Body of pancreas (tissue), 4 donors: ENCODE data around the gene ALPP. TPM values are rescaled to one million over a fixed set of nuclear protein-coding genes. Genes with fewer than 3 reads are reported as not detected.

Experiments used
- ATAC-seq: fragments of 150-250 bp; one replicate; pipeline ENCODE4 v1.9.1; 2016
- DNase-seq, 4 donors: peaks; one replicate each; pipeline ENCODE4 v3.0.0-alpha.2; 2019
- H3K27ac ChIP-seq, 4 donors: fragments of 200-600 bp; sonication (generic); 1 replicate in 3 of 4; 2 replicates in 1 of 4; pipeline versions ENCODE4 v1.5.1 to v1.6.1; 2016 to 2019; ENCODE audit warnings: mild to moderate bottlenecking in 1 of 4, mixed read lengths in 1 of 4, moderate library complexity in 1 of 4
- H3K27me3 ChIP-seq, 2 donors: fragments of 200-600 bp; sonication (generic); one replicate each; pipeline ENCODE4 v1.6.0; 2016; ENCODE audit warnings: mild to moderate bottlenecking in 1 of 2
- H3K36me3 ChIP-seq, 2 donors: fragments of 200-600 bp; sonication (generic); replicated peaks in 1 of 2; 2 replicates each; pipeline ENCODE4 v1.5.1; 2016; ENCODE audit warnings: low read depth in 2 of 2; ENCODE audit not compliant: insufficient read depth in 1 of 2
- H3K4me1 ChIP-seq: fragments of 200-600 bp; sonication (generic); one replicate; pipeline ENCODE4 v1.6.0; 2016
- H3K4me3 ChIP-seq, 2 donors: fragments of 200-600 bp; sonication (generic); 1 replicate in 1 of 2; 2 replicates in 1 of 2; pipeline ENCODE4 v1.5.1; 2016 to 2019
- H3K9me3 ChIP-seq, 3 donors: fragments of 200-600 bp; sonication (generic); 1 replicate in 2 of 3; 2 replicates in 1 of 3; pipeline ENCODE4 v1.5.1; 2016
- POLR2A ChIP-seq, 3 donors: fragments of 450-650 bp; IDR thresholded peaks; one replicate each; pipeline ENCODE4 v1.6.1; 2016; ENCODE audit warnings: antibody characterized with exemption in 3 of 3, mild to moderate bottlenecking in 2 of 3
- WGBS, 2 donors: methylation state at CpG; one replicate each; pipeline ENCODE4 v1.1.5; 2017; 5-methylcytosine and 5-hydroxymethylcytosine counted together
- intact Hi-C: fragments of 100-400 bp; cut with DNase I; formaldehyde crosslinking; loops from one replicate; pipeline ENCODE4 v1.15.1; 2023
- total RNA-seq, 2 donors: library from RNA; depleted of rRNA; stranded (reverse); fragments of >200 nt; gene quantifications; one replicate each; pipeline ENCODE4 v1.1.0, GENCODE V29; 2016
- TF ChIP-seq, protein P1 (sequence below), 7 experiments: fragments of 450-650 bp in 4 of 7; fragments of 200-600 bp in 3 of 7; sonication (generic) in 3 of 7; IDR thresholded peaks; one replicate each; pipeline ENCODE4 v1.5.1; 2016 to 2019; ENCODE audit warnings: antibody characterized with exemption in 7 of 7

Gene ALPP
- total RNA-seq, 2 donors from 2014 or later: 0.52 TPM; not detected in 1

DNA sequence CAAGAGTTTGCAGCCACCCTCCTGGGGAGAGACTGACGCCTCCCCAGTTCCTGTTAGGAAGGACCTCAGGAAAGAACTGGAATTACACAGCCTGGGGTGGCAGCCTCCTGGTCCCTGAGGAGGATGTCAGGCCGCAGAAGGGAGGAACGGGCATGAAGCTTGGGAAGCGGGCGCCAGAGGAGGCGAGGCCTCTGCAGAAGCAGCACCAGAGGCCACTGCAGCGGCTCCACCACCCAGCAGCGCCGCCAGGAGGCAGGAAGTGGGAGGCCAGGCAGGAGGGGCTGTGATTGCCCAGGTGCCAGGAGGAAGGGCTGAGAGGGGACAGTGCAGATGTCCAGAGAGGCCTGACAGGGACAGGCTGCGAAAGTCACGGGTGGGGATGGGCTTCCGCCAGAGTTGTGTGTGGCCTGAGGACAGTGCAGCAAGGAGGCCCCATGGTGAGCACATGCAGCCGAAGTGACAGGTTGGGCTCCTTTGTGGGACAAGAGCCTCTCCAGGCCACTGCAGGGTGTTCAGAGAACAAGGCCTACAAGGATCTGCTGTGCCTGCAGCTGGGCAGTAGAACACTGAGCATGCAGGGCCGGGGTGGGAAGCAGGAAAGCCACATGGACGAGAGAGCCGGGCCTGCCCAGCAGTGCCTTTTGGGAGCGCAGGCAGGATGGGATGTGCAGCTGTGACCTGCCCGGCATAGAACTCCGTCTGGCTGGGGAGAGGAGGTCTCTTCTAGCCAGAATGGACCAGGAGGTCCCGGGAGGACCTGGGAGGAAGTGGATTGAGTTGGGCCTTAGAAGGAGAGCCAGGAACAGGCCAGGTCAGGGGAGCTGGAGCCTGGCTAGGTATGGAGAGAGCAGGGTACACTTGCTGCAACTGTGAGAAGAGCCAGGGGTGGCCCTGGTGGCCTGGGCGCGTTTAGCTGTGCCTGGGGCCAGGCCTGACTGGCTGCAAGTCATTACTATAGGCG lies 39.1 kb upstream of the ALPP start:
- TF ChIP-seq POLR2A (IDR thresholded peaks at IDR 0.05): no peak
- TF ChIP-seq, protein P1, sequence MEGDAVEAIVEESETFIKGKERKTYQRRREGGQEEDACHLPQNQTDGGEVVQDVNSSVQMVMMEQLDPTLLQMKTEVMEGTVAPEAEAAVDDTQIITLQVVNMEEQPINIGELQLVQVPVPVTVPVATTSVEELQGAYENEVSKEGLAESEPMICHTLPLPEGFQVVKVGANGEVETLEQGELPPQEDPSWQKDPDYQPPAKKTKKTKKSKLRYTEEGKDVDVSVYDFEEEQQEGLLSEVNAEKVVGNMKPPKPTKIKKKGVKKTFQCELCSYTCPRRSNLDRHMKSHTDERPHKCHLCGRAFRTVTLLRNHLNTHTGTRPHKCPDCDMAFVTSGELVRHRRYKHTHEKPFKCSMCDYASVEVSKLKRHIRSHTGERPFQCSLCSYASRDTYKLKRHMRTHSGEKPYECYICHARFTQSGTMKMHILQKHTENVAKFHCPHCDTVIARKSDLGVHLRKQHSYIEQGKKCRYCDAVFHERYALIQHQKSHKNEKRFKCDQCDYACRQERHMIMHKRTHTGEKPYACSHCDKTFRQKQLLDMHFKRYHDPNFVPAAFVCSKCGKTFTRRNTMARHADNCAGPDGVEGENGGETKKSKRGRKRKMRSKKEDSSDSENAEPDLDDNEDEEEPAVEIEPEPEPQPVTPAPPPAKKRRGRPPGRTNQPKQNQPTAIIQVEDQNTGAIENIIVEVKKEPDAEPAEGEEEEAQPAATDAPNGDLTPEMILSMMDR (IDR thresholded peaks at IDR 0.05): no peak
- Histone ChIP-seq H3K4me1 (no peaks in the 10 kb centered on the region), H3K4me3 (no peak overlapping the region), H3K27me3 (no peaks in the 10 kb centered on the region), H3K27ac (no peak overlapping the region), H3K9me3 (no peaks in the 10 kb centered on the region), H3K36me3 (no peaks in the 10 kb centered on the region)
- DNase-seq: peak in 1 of 4 donors; percentile 4
- 87 to 89% methylated on average over 23 of the region's 23 CpGs for WGBS, 2 donors
- ATAC-seq: no peak
- intact Hi-C loops: no loop called here

DNA sequence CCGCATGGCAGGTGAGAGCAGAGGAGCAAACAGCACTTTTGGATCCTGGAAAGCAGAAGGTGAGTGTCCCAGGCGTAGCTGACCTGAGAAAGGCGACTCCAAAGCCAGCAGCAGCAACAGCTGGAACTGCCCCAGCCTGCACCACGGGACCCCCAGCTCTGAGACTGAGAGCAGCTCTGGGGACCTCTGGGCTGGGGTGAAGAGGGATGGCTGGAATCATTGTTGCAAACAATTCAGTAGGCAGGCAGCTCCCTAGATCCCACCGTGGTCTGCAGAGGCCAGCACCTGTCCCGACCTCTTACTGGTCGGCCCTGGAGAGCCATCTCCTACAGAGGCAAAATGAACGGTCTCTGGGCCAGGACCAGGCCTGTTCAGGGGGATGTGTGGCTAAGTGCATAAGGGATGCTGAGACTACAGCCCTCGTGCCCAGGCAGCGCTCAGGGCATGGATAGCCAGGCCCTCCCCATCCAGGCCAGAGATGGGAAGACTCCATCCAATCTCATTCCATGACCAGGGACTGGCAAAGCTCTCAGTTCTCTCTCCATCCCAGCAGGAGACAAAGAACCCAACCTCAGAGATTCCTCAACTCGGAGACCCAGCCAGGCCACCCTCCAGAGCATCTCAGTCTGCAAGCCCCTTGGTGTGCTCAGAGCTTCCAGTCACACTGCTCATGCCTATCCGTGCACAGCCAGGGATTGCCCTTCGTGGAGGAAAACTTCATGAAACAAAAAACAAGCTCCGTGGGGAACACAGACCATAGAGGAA lies 38.2 kb upstream of the ALPP start:
- Histone ChIP-seq H3K27me3 (no peaks in the 10 kb centered on the region), H3K36me3 (no peaks in the 10 kb centered on the region), H3K4me1 (no peaks in the 10 kb centered on the region), H3K4me3 (no peak overlapping the region), H3K9me3 (no peaks in the 10 kb centered on the region), H3K27ac (no peak overlapping the region)
- intact Hi-C loops: no loop called here
- DNase-seq (no peak), ATAC-seq (no peak)
- 88 to 89% methylated on average over 10 to 14 of the region's 14 CpGs for WGBS, 2 donors
- TF ChIP-seq POLR2A (IDR thresholded peaks at IDR 0.05): no peak
- TF ChIP-seq, protein P1 (IDR thresholded peaks at IDR 0.05): no peak

GRCh38 chr2:232341061-232341738 lies 37.4 kb upstream of the ALPP start:
- DNase-seq (no peak), ATAC-seq (no peak)
- TF ChIP-seq, protein P1 (IDR thresholded peaks at IDR 0.05): no peak
- no peak for TF ChIP-seq POLR2A (IDR thresholded peaks at IDR 0.05)
- no peaks in the 10 kb centered on the region for H3K4me1 ChIP-seq
- no peaks in the 10 kb centered on the region for H3K27me3 ChIP-seq
- H3K36me3 ChIP-seq: no peaks in the 10 kb centered on the region
- intact Hi-C loops: no loop called here
- no peak overlapping the region for H3K4me3 ChIP-seq
- H3K9me3 ChIP-seq: no peaks in the 10 kb centered on the region
- WGBS, 2 donors: 80 to 85% methylated on average over 17 of the region's 17 CpGs
- no peak overlapping the region for H3K27ac ChIP-seq

GRCh38 chr2:232341739-232342126 lies 36.8 kb upstream of the ALPP start:
- H3K27me3 ChIP-seq: no peaks in the 10 kb centered on the region
- DNase-seq (no peak), ATAC-seq (no peak)
- no peak overlapping the region for H3K27ac ChIP-seq
- intact Hi-C loops: no loop called here
- TF ChIP-seq, protein P1 (IDR thresholded peaks at IDR 0.05): no peak
- TF ChIP-seq POLR2A (IDR thresholded peaks at IDR 0.05): no peak
- WGBS, 2 donors: 83 to 84% methylated on average over 4 of the region's 4 CpGs
- H3K9me3 ChIP-seq: no peaks in the 10 kb centered on the region
- no peaks in the 10 kb centered on the region for H3K4me1 ChIP-seq
- no peak overlapping the region for H3K4me3 ChIP-seq
- no peaks in the 10 kb centered on the region for H3K36me3 ChIP-seq
